NCI-H1092 (cell line): ENCODE results near the gene RFX2.
"Not testable (repeated sequence)": the region's sequence is repeated elsewhere in the genome, so short reads cannot be mapped to it uniquely, and the experiment has no call there.

Source experiments
- DNase-seq: peaks from one replicate; lab custom pipeline; 2025; lab: John Stamatoyannopoulos, UW

RFX2 gene

GRCh38 chr19:6038634-6039405 is 71.5 kb downstream of the RFX2 start:
- DNase-seq = no peak

GRCh38 chr19:6035026-6035425 is 75.3 kb downstream of the RFX2 start:
- no peak for DNase-seq

- DNase-seq = no peak
These were observed 75.8 kb downstream of the RFX2 start for GRCh38 chr19:6034512-6034911.

GRCh38 chr19:6033744-6034264 is 76.5 kb downstream of the RFX2 start:
- DNase-seq = no peak

GRCh38 chr19:6032827-6033226 is 77.5 kb downstream of the RFX2 start:
- no peak for DNase-seq

- no peak for DNase-seq
These were observed 77.9 kb downstream of the RFX2 start for GRCh38 chr19:6032381-6032780.

- no peak for DNase-seq
These were observed 80.1 kb downstream of the RFX2 start for GRCh38 chr19:6030214-6030507.

- no peak for DNase-seq
These were observed 83.7 kb downstream of the RFX2 start for GRCh38 chr19:6026390-6027227.

GRCh38 chr19:6024756-6025155 is 85.5 kb downstream of the RFX2 start:
- DNase-seq = not testable (repeated sequence)

- no peak for DNase-seq
These were observed 86.4 kb downstream of the RFX2 start for GRCh38 chr19:6023936-6024335.

- no peak for DNase-seq
These were observed 87.1 kb downstream of the RFX2 start for GRCh38 chr19:6023085-6023682.

GRCh38 chr19:6022570-6023064 is 87.7 kb downstream of the RFX2 start:
- DNase-seq = no peak

GRCh38 chr19:6021878-6022569 is 88.3 kb downstream of the RFX2 start:
- DNase-seq = peak; percentile 45

- DNase-seq = peak; percentile 52
These were observed 89.1 kb downstream of the RFX2 start for GRCh38 chr19:6020972-6021805.

- DNase-seq = peak; percentile 71
These were observed 90.0 kb downstream of the RFX2 start for GRCh38 chr19:6020166-6020882.

- DNase-seq = no peak
These were observed 91.5 kb downstream of the RFX2 start for GRCh38 chr19:6018786-6019185.

GRCh38 chr19:6017576-6017975 is 92.7 kb downstream of the RFX2 start:
- DNase-seq = no peak

GRCh38 chr19:6015841-6016545 is 94.3 kb downstream of the RFX2 start:
- DNase-seq = no peak

GRCh38 chr19:6014551-6015135 is 95.7 kb downstream of the RFX2 start:
- no peak for DNase-seq
